K562 (cell line): ENCODE data around the gene GFOD1. TPM values are rescaled to one million over a fixed set of nuclear protein-coding genes. Genes with fewer than 3 reads are reported as not detected.

Experiments used
- ATF3 ChIP-seq, 2 experiments: fragments of 450-650 bp in 1 of 2; sonication (generic) in 1 of 2; formaldehyde crosslinking in 1 of 2; IDR thresholded peaks in 1 of 2; conservative IDR thresholded peaks in 1 of 2; 2 replicates each; pipeline versions ENCODE4 v1.6.1 to v1.8.1; 2016 to 2023; ENCODE audit warnings: mild to moderate bottlenecking in 2 of 2, moderate library complexity in 2 of 2, inconsistent platforms in 1 of 2, missing genetic modification reagents in 1 of 2
- ETV6 ChIP-seq, 3 experiments: fragments of 150-350 bp in 1 of 3; sonication (generic) in 1 of 3; formaldehyde crosslinking in 1 of 3; IDR thresholded peaks; 2 replicates each; pipeline versions ENCODE4 v1.6.1 to v1.8.0; 2014 to 2022; ENCODE audit warnings: borderline replicate concordance in 2 of 3, low read depth in 2 of 3, antibody characterized with exemption in 1 of 3, low read length in 1 of 3, mild to moderate bottlenecking in 1 of 3, missing genetic modification reagents in 1 of 3
- KLF10 ChIP-seq: fragments of 250-450 bp; sonication (Bioruptor Pico); IDR thresholded peaks from 2 replicates; pipeline ENCODE4 v1.6.1; 2021; ENCODE audit warnings: matching md5 sums
- NFE2L1 ChIP-seq: fragments of 450-650 bp; IDR thresholded peaks from 2 replicates; pipeline ENCODE4 v1.6.1; 2016; ENCODE audit warnings: missing genetic modification characterization, low read depth, mild to moderate bottlenecking, missing compliant biosample characterization, moderate library complexity, borderline replicate concordance
- PRDM10 ChIP-seq: fragments of 450-650 bp; IDR thresholded peaks from 2 replicates; pipeline ENCODE4 v1.6.1; 2018; ENCODE audit not compliant: partially characterized antibody
- RBM15 ChIP-seq: fragments of 200-400 bp; formaldehyde crosslinking; IDR thresholded peaks from 2 replicates; pipeline ENCODE4 v1.6.1; 2018; ENCODE audit warnings: mild to moderate bottlenecking, low read length, moderate library complexity; ENCODE audit not compliant: insufficient read depth
- RERE ChIP-seq: sonication (generic); formaldehyde crosslinking; IDR thresholded peaks from 2 replicates; pipeline ENCODE4 v1.8.0; 2023; ENCODE audit warnings: missing genetic modification reagents, mild to moderate bottlenecking, borderline replicate concordance
- SP2 ChIP-seq: IDR thresholded peaks from 2 replicates; pipeline ENCODE4 v1.6.1; 2011; ENCODE audit warnings: mild to moderate bottlenecking, low read depth, low read length, moderate library complexity; ENCODE audit not compliant: poor library complexity, severe bottlenecking; ENCODE audit errors: extremely low read depth
- TRIM24 ChIP-seq, 2 experiments: fragments of 450-650 bp; IDR thresholded peaks; 2 replicates each; pipeline ENCODE4 v1.6.1; 2016
- ZNF212 ChIP-seq: fragments of 450-650 bp; formaldehyde crosslinking; IDR thresholded peaks from 2 replicates; pipeline ENCODE4 v1.4.0; 2020; ENCODE audit warnings: mild to moderate bottlenecking
- polyA plus RNA-seq, 8 experiments: library from polyadenylated mRNA; depleted of rRNA in 4 of 8; stranded (reverse) in 5 of 8; unstranded in 3 of 8; fragments of >200 nt; fragmentation: Nextera tagmentation in 2 of 8; fragmentation: Illumina TruSeq in 1 of 8; extraction: Ambion mirVana in 2 of 8; extraction: Trizol in 1 of 8; gene quantifications; 2 replicates each; pipeline versions ENCODE4 v1.2.1 to v1.2.3, GENCODE V29; 2011 to 2014; ENCODE audit warnings: inconsistent platforms in 1 of 8, missing spikeins in 1 of 8
- total RNA-seq, 7 experiments: library from RNA; depleted of rRNA in 6 of 7; stranded (reverse); fragments of >200 nt in 6 of 7; fragmentation: Illumina TruSeq in 2 of 7; extraction: Trizol in 2 of 7; gene quantifications; 2 replicates each; pipeline versions ENCODE4 v1.2.1 to v1.2.3, GENCODE V29; 2011 to 2021; ENCODE audit warnings: low replicate concordance in 1 of 7

Gene GFOD1
- total and polyA plus RNA-seq, 9 of the 15 experiments (the other 6 are each of a cell fraction or from before 2014, with no cell fraction given), result 3.8 to 12.0 (median 8.2) TPM

- peak; percentile 36; the same call in 1 of the 2 replicates for TF ChIP-seq ATF3 (IDR thresholded peaks at IDR 0.05)
- no peak for TF ChIP-seq ATF3 (CRISPR knock-in tag; conservative IDR thresholded peaks at IDR 0.05)
- TF ChIP-seq SP2, result no peak
- no peak for TF ChIP-seq KLF10 (CRISPR knock-in tag)
- TF ChIP-seq ZNF212 (CRISPR knock-in tag), result no peak
- TF ChIP-seq ETV6 (IDR thresholded peaks at IDR 0.05; ENCODE audit: borderline replicate concordance in 1 of 2, low read depth in 2 of 2, low read length in 1 of 2), result no peak
- TF ChIP-seq ETV6 (CRISPR knock-in tag; IDR thresholded peaks at IDR 0.05; ENCODE audit: borderline replicate concordance), result no peak
- no peak for TF ChIP-seq RBM15
- TF ChIP-seq RERE (CRISPR knock-in tag), result no peak
- no peak for TF ChIP-seq PRDM10
- no peak for TF ChIP-seq TRIM24 (IDR thresholded peaks at IDR 0.05)
- no peak for TF ChIP-seq NFE2L1
Measured at GRCh38 chr6:13486679-13487121, 700 bp downstream of the GFOD1 start (continued).
